ENCODE data around the gene PHF23.

Gene PHF23

DNA sequence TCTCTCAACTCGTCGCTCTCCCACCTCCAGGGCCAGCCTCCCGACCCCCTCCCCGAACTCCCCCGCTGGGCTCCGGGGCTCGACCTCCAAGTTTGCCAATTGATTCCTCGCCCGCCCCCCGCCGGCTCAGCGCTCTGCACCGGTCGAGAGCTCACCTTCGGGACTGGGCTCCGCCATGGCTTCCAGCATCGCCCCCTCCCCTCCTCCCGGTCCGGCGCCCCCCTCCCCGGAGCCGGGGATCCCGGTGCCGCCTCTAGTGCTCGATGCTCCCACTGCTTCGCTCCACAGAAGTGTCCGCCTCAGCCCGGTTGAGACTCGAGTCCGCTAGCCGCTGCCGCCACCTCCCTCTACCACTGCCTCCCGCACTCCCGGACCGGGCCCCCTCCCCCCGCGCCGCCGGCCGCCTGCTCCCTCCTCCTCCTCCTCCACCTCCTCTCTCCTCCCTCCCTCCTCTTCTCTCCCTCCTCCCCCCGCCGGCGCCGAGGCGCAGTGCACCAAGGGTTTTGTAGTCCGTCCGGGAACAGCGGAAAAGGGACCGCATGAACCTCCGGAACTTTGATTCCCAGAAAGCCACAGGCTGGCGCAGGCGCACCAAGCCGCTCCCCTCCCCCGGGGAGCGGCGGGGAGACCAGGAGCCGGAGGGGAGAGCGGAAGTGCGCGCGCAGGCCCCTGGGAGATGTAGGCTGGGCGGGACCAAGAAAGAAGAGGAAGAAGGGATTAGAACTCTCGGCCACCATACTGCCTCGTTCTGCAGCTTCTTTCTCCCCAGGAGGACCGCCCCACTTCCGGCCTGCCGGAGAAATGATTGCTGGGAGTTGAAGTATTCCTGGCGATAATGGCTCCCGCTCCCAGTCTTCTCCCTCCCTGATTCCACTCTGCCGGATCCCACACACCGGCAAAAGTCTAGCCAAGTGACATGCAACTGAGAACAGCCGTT is at the start of gene PHF23:
Gene PHF23 (minus strand): TSS at position 367 of the 937 bp plus-strand sequence. CDS start 178 bp downstream, at position 189.
- DNase-seq, result peak; percentile 99

DNA sequence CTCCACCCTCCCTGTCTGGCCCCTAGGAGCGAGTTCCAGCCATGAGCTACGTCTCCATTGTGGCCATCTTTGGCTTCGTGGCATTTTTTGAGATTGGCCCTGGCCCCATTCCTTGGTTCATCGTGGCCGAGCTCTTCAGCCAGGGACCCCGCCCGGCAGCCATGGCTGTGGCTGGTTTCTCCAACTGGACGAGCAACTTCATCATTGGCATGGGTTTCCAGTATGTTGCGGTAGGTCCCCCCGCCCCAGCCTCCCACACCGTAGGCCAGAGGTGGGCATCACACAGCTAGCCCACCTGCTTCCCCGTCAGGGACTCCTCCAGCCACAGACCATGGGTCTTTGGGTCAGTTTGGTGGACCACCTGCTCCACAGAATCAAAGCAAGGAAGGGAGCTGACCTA is 46.4 kb upstream of the PHF23 start:
- DNase-seq, result no peak

DNA sequence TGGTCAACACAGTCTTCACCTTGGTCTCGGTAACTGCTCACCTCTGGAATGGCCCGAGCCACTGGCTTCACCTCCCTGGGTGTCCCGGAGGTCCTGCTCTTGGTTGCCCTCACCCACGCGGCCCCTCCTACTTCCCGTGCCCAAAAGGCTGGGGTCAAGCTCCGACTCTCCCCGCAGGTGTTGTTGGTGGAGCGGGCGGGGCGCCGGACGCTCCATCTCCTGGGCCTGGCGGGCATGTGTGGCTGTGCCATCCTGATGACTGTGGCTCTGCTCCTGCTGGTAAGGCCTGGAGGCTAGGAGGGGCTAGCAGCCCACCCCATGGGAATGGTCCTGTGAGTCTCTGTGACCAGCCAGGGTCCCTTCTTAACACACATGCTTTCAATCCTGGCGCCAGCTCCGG is 45.7 kb upstream of the PHF23 start:
- DNase-seq, result no peak

DNA sequence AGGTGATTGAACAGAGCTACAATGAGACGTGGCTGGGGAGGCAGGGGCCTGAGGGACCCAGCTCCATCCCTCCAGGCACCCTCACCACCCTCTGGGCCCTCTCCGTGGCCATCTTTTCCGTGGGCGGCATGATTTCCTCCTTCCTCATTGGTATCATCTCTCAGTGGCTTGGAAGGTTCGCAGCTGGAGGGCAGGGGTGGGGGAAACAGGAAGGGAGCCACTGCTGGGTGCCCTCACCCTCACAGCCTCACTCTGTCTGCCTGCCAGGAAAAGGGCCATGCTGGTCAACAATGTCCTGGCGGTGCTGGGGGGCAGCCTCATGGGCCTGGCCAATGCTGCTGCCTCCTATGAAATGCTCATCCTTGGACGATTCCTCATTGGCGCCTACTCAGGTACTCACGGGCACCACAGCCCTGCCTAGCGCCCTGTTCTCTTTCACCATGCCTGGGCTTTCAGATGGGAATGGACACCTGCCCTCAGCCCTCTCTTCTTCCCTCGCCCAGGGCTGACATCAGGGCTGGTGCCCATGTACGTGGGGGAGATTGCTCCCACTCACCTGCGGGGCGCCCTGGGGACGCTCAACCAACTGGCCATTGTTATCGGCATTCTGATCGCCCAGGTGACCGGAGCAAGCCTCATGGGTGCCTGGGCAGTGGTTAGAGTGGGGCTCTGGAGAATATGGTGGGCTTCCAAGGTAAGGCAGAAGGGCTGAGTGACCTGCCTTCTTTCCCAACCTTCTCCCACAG is 44.4 kb upstream of the PHF23 start:
- DNase-seq, result no peak

DNA sequence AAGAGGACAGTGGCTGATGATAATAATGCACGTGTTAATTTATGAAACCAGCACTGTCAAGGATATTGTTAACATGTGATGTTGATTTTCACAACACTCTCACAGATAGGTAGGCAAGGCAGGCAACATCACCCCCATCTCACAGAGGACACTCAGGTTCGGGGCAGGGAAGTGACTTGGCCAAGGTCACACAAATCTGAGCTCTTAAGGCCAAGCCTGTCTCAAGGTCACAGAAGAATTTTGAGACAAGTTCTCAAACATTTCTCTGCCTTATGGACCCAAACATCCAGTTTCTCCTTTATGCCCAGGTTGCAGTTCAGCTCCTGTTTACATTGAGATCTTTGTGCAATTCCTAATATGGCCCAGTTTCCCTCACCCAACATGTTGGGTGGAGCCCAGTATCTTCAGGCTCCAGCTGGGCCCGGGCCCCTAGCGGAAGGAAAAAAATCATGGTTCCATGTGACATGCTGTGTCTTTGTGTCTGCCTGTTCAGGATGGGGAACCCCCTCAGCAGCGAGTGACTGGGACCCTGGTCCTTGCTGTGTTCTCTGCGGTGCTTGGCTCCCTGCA is 43.6 kb upstream of the PHF23 start:
- no peak for DNase-seq

DNA sequence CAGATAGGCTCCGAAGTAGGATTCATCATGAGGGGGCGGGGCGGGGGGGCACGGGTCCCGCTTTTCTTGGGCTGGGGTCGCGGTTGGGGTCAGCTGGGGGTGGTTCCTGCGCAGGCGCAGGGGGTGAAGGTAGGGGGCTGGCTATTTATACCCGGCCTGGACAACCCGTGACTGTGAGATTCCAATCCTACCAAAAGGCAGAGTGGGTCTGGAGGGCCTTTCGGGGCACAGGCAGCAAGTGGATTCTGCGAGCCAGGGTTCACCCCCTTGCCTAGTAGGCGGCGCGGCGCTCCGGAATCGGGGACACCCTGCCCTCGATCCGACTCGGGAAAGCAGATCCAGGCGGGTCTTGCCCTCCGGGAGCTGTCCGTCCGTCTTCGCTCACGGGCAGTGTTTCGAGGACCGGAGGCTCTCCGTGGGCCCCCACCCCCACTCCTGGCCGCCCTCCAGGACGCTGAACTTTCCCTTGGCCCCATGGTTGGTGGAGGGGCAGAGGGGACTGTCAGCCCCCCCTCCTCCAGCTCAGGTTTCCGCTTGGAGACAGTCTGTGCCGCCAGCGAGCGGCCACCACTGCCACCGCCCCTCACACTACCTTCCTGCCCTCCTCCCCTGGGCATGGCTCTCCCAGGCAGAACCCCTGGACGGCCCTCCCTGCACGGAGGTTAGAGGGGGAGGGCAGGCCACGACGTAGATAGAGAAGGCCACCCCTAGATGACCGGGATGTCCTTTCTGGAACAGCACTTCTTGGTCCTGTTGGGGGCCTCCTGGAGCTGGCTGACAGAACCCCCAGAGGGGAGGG is 42.9 kb upstream of the PHF23 start:
- no peak for DNase-seq

DNA sequence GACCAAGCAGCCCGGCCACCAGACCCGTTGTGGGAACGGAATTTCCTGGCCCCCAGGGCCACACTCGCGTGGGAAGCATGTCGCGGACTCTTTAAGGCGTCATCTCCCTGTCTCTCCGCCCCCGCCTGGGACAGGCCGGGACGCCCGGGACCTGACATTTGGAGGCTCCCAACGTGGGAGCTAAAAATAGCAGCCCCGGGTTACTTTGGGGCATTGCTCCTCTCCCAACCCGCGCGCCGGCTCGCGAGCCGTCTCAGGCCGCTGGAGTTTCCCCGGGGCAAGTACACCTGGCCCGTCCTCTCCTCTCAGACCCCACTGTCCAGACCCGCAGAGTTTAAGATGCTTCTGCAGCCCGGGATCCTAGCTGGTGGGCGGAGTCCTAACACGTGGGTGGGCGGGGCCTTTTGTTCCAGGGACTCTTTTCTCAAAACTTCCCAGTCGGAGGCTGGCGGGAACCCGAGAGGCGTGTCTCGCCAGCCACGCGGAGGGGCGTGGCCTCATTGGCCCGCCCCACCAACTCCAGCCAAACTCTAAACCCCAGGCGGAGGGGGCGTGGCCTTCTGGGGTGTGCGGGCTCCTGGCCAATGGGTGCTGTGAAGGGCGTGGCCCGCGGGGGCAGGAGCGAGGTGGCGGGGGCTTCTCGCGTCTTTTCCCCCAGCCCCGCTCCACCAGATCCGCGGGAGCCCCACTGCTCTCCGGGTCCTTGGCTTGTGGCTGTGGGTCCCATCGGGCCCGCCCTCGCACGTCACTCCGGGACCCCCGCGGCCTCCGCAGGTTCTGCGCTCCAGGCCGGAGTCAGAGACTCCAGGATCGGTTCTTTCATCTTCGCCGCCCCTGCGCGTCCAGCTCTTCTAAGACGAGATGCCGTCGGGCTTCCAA is 42.1 kb upstream of the PHF23 start, which contains the start of gene SLC2A4:
Gene SLC2A4 (plus strand): TSS at position 645 of the 879 bp plus-strand sequence. CDS start 217 bp downstream, at position 862.
- peak; percentile 95 for DNase-seq

DNA sequence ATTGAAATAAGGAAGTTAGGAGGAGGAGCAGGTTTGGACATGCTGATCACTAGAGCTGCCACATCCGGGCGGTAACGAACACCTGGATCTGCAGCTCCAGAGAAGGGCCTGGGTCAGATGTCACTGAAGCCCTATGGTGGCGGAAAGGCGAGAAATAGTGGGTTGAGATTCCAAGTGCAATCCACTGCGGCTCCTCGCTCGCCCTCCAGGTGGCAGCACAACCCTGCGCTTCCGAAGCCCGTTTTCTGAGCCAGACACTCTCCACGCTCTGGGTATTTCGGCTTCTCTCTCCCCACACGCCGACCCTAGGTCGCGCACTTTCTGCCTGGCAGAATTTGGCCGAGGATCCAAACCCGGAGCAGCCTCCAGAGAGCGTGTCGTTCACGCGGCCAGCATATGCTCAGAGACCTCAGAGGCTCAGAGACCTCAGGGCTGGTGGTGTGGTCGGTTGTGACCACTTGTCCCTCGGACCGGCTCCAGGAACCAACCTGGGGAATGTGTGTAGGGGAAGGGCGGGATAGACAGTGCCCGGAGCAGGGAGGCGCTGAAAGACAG is 41.3 kb upstream of the PHF23 start:
- peak; percentile 92 for DNase-seq

DNA sequence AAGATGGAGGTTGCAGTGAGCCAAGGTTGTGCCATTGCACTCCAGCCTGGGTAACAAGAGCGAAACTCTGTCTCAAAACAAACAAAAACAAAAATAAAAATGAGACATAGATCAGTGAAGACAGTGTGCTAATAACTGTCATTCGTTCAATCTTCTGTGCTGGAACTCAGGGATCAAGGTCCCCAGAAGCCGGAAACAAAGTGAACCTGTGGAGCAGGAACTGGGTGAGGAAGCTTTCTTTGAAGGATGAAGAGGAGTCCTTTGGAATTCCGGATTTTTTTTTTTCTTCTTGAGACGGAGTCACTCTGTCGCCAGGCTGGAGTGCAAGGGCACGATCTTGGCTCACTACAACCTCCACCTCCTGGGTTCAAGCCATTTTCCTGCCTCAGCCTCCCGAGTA is 40.2 kb upstream of the PHF23 start:
- DNase-seq, result no peak

DNA sequence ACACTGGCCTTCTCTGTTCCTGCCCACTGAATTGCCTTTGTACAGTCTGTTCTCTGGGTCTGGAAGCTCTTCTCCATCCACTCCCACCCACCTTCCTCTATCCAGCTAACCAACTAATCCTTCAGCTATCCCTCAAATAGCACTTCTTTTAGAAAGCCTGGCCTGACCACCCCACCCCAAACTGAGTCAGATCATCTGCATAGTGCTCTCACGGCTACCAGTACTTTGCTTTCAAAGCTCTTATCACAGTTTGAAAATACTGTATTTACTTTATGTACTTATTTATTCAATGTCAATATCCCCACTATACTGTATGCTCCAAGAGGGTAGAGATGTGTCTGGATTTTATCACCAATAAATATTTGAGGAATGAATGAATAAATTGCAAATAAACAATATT is 27.5 kb upstream of the PHF23 start:
- DNase-seq, result no peak

DNA sequence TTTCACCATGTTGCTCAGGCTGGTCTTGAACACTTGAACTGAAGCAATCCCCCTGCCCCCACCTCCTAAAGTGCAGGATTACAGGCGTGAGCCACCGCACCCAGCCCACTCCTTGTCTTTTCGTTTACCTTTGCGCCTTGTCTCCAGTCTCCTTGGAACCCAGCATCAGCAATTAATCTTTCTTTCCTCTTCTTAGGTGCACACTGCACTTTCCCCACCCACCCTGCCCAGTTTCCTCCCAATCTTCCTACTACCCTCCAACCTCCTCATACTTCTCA is 24.5 kb upstream of the PHF23 start:
- DNase-seq, result no peak

DNA sequence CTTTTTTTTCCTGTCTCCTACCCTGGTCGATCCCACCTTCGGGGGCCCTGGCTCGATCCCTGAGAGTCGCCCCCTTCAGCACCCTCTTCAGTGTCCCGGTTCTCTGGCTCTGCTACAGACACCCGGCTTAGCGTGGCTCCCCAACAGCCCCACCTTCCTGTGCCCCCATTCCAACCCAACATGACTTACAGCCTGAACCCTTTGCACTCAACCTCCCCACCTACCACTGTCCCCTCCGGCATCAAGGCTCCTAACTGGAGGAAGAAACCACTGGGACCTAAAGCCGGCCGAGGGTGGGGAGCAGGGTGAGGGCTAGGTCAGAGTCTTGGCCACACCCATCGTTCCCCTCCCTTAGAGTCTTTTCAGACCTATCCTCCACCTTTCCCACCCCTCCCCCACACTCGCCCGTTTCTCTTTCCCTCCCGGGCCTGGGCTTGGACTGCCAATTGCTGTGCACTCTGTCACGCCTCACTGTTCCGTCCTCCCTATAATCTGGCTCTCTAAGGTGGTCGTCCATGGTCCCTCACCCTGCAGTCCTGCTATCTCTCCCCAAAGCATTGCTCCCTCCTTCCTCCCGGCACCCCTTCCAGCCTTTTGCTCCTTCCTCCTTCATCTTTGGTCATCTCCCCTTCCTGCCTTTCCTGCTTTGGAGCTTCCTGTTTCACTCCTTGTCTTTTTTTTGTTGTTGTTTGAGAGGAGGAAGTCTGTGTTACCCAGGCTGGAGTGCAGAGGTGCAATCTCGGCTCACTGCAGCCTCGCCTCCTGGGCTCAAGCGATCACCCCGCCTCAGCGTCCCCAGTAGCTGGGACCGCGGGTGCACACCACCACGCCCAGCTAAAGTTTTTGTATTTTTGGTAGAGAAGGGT is 23.9 kb upstream of the PHF23 start:
- peak; percentile 16 for DNase-seq

DNA sequence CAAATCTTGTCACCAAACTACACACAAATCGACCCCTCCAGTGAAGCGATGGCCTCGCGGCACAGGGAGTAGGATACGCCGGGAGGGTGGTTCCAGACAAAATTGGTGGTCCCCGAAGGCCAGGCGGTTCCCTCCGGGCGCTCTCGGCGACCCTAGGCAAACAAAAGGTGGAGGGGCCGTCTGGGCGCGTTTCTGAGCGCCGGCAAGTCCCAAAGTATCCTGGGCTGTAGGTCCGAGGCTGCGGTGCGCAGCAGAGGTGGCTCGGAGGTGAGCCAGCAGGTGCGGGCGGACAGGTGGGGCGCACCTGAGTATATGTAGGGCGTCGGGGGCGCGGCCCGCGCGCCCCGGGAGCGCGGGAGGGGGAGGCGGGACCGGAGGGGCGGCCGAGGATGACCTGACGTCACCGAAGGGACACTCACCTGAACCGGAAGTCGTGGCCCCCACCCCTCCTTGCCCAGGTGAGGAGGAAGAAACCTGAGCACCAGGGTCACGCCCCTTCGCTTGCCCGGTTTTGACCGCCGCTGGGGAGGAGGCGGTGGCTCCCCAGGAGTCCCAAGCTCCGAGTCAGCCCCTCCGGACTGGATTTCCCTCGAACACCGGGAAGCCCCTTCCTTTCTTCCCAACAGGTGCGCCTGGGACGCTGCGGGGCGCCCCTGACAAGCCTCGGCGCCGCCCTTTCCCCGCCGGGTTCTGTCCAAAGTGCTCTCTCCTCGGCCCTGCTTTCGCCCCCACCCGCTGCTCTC is 23.1 kb upstream of the PHF23 start, which contains the start of gene CLDN7:
Gene CLDN7 (minus strand): TSS at position 287 of the 743 bp plus-strand sequence. CDS start 435 bp downstream, outside the sequence.
- peak; percentile 73 for DNase-seq

DNA sequence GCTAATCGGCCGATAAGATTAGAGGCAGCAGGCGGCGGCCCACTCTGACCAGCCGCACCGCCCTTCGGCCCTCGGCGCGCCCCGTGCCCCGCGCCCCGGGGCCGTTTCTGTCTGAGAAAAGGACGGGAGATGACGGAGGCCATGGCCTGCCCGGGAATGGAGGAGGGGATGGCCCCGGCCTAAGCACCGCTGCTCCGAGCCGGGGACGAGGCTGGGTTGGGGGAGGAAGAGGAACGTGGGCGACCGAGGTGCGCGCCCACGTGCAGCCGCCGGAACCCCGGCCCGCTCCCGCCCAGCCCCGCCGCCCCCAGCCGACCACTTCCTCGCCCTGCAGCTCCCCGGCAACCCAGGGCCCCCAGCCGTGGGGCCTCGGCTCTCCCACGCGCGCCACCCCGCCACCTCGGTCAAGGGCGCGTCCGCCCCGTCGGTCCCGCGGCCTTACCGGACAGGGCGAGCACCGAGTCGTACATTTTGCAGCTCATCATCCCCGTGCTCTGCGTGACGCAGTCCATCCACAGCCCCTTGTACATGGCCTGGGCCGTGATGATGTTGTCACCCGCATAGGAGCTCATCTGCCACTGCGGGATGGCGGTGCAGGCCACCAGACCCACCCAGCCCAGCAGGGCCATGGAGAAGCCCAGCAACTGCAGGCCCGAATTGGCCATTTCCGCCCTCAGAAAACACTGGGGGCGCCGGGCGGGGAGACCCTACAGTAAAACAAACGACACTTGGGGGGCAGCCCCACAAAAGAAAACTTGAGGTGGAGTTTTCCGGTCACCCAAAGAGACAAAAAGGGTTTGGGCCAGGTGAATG is 22.3 kb upstream of the PHF23 start:
- DNase-seq, result no peak

DNA sequence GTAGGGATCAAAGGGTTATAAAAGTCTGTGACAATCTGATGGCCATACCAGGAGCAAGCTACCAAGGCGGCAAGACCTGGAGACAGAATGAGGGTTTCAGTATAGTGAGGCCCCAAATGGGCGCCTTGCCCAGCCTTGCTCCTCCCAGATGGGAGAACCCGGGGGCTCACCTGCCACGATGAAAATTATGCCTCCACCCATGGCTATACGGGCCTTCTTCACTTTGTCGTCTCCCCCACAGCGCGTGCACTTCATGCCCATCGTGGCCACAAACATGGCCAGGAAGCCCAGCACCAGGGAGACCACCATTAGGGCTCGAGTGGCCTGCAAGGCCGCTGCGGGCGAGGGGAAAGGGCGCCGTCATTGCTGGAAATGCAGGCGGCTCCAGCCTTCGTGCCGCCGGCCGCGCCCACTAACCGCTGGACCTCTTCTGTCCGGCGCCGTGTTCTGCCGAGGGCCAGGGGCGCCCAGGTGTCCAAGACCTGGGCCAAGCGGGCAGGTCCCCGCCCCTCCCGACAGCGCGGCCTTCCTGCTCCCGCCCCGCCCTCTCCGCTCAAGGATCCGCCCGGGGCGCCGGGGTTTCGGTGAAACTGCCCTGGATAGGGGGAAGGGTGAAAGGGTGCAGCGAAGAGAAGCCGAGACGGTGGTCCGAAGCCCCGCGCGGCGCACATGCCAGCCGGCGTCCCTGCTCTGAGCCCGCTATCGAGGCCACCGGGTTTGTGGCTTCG is 21.6 kb upstream of the PHF23 start:
- peak; percentile 17 for DNase-seq

DNA sequence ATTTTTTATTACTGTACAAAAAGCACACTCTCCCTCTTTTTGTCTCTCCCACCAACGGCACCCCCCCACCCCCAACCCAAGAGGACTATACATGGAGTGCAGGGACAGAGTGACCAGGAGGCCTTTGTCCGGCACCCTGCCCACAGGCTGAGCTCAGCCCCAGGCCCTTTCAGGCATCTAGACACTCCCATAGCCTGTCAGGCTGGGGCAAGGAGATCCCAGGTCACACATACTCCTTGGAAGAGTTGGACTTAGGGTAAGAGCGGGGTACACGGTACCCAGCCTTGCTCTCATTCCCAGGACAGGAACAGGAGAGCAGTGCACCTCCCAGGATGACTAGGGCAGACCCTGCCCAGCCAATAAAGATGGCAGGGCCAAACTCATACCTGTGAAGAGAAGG is 20.9 kb upstream of the PHF23 start:
- DNase-seq, result no peak

DNA sequence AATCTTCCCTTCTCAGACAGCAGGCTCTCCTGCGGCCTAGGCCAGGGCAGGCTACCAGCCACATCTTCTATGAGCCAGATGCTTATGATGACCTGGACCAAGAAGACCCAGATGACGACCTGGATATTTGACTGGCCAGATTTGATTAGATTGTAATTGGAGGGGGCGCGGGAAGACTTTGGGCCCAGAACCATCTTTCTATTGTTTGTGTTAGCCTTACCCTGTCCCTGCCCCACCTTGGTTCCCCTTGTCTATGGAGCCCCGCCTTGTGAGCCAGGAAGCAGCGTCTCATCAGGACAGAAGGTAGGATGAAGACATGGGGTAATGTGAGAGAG is 20.3 kb upstream of the PHF23 start:
- DNase-seq, result no peak
